HG03342 (cell line): ENCODE measurements around the gene PCDH9.

Experiments used
- ATAC-seq: cut with Tn5 transposase; IDR thresholded peaks from one replicate; pipeline ENCODE4 v1.9.1; 2021; ENCODE audit warnings: mild to moderate bottlenecking, moderate library complexity; ENCODE audit not compliant: unreplicated experiment

PCDH9 gene

GRCh38 chr13:66689628-66690027 lies 540.5 kb downstream of the PCDH9 start:
- no peak for ATAC-seq

- ATAC-seq: no peak
Observed at GRCh38 chr13:66689037-66689619, 541.0 kb downstream of the PCDH9 start.

GRCh38 chr13:66681403-66681802 lies 548.7 kb downstream of the PCDH9 start:
- ATAC-seq: no peak

- ATAC-seq: no peak
Observed at GRCh38 chr13:66680031-66680430, 550.1 kb downstream of the PCDH9 start.

GRCh38 chr13:66675620-66676019 lies 554.5 kb downstream of the PCDH9 start:
- no peak for ATAC-seq

DNA sequence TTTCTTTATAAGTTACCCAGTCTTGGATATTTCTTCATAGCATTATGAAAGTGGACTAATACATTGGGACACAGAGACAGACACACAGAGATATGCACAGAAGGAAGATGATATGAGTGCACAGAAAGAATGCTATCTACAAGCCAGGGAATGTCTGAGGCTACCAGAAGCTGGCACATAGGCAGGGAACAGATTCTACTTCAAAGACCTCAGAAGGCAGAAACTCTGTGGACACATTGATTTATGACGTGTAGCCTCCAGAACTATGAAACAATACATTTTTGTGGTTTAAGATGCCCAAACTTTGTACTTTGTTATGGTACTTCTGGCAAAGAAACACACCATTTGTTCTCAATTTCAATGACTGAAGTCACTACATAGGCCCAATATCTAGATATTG lies 556.7 kb downstream of the PCDH9 start:
- ATAC-seq: no peak

- no peak for ATAC-seq
Observed at GRCh38 chr13:66665991-66666390, 564.1 kb downstream of the PCDH9 start.

- no peak for ATAC-seq
Observed at GRCh38 chr13:66663711-66664110, 566.4 kb downstream of the PCDH9 start.

DNA sequence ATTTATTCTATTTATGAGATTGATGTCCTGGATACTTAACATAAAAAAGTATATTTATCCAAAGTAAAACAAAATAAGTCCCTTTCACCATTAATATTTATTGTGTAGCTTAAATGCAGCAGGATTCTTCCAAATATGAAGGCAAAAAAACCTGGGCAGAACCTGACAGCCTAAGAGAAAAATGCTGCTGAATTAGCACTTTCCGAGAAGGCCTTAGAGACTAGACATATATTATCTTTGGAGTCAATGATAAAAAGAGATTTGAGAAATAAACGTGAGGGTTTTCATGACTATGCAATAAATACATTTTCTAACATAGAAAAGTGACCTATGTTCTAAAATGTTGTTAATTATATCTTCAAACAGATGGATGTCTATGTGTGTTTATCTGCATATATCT lies 566.9 kb downstream of the PCDH9 start:
- no peak for ATAC-seq

GRCh38 chr13:66661336-66661735 lies 568.8 kb downstream of the PCDH9 start:
- no peak for ATAC-seq

GRCh38 chr13:66660468-66660813 lies 569.7 kb downstream of the PCDH9 start:
- ATAC-seq: no peak

DNA sequence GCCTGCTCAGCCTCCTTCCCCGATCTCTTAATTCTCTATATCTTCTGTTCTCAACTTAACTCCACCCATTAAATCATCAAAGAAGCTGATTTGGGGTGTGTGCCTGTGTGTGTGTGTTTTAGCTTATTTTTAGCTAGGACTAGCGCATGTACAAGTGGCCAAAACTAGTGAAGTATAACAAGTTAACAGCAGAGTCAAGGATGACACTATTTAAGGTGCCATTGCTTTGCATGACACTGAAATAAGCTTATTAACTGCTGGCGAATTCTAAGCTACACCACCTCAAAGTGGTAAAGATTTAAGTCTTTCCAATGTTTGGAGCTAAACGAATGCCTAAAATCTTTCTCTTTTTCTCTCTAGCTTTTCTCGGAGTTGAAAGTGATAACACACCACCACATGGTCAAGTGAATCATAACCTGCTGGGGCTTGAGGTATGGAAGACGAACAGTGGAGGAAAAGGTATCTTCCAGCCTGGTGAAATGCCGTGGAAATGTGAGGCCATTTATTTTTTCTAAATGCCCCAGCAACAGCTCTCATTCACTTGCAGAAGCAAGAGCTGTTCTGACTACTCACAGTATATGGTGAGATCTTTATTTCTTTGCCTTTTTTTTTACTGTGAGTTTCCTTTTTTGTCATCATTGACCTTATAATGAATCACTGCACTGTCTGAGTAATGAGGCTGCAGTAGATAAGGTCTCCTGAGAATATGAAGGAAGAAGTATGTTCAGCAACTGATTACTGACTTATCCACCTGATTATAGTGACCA lies 570.3 kb downstream of the PCDH9 start:
- ATAC-seq: peak; percentile 71

DNA sequence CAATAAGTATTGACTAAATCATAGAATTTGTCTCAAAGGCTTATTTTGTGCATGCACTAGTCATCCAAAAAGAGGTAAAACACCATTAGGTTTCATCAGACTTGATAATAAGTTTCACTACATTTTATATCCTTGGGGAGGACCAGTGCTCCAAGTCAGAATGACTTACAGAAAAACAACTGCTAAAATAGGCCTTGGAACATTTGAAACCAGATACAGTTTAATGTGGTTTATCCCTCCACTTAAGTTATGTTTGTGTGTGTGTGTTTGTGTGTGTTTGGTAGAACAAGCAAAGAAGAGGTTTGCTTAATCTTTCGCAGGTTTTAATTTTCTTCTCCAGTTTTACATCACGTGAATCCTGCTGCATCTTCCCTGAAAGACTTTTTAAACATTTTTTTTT lies 570.9 kb downstream of the PCDH9 start:
- no peak for ATAC-seq

GRCh38 chr13:66657165-66657881 lies 572.8 kb downstream of the PCDH9 start:
- no peak for ATAC-seq

DNA sequence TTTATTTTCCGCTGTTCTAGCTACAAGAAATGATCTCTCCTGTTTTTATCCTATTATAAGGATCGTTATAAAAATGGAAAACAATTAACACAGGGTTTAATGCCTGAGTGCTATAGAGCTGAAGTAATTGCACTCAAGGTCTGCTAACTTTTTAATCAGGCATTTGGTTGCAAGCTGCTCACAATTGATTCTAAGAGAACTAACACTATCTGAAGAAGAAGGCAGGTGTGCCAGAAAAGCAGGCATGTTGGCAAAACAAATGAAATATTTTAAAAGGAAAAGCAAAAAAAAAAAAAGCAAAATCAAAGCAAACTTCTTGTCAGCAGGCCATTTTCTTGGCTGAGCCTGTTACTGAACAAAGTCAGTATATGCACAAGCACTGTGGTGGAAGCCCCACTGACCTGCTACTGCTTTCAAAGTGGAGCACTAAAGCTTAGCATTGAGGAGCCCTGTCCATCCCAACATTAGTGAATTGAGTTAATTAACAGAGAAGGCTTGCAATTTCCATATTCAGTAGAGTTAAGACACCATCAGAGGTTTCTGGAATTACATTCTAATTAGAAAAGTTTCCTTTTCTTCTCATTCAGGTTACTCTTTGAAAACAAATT lies 574.2 kb downstream of the PCDH9 start:
- ATAC-seq: no peak

DNA sequence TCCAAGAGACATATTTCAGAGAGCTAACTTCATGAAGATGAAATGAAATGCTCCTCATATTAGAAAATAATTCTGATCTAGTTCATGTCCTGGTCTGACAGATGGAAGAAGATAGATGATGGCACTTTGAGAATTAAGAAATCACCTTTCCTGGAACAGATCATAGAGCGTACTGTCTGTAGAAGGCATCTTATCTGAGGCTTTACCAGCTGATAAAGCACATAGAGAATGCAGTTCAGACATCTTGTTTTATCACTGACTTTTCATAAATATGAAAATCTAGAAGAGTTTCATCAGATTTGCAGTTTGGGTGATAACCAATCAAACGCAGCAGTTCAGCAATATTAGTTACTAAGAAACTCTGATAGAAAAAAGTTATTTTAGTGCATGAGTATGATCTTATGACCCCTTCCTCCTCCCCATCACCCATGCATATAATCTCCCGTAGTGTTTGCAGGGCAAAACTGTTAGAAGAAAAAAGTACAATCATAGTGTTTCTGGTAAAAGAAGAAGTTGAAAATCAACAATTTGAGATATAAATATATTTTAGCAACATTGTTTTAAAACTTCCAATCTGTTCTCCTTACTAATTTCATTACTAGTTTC lies 585.2 kb downstream of the PCDH9 start:
- no peak for ATAC-seq

DNA sequence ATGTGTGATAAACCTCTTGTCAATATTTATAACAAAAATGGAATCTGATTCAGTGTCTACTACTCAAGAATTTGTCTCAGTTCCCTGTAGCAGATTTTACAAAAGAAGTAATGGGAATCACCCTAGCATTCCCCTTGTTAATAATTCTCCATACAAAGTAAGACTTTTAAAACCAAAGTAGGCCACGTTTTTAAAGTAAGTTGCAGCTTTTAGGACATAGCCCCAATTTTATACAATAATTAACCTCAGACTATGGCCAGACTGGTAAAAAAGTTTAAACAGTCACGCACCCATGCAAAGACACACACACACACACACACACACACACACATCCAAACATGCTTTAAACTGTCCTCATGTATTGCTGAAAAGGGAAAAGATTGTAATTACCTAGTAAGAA lies 589.9 kb downstream of the PCDH9 start:
- ATAC-seq: no peak

DNA sequence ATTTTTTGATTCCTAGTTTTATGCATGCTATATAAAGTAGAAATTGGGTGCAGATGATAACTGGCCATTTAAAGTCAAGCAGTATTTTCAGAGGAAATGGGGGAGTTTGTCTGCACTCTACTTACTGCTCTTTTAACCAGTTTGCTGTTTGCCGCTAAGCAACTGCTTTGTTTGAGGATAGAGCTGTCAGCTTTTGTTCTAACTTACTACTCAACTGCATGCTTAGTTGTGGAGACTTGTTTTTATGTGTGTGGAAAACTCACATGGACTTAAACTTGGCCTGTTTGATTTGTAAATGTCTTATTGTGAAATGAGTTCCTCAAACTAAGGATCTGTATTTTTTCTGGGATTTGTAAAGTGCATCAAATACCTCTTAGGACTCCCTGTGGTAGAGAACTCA lies 591.1 kb downstream of the PCDH9 start:
- ATAC-seq: no peak

DNA sequence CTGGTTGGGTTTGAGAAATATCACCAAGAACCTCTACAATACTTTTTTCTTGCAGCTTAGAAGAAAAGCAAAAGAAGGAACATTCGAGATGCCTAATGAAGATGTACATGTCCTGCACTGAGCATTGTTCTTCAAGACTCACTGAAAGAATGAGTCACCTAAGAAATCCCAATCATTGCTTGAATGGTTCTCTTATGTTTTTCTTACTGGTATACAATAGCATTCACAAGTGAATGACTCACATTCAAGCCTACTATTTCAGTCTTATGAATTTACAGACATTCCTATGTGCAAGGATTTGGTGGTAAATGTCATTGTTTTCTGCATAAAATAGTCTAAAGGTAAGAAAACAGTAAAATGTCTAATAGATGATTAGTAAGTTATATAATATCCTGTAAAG lies 594.6 kb downstream of the PCDH9 start:
- no peak for ATAC-seq

GRCh38 chr13:66634384-66634783 lies 595.8 kb downstream of the PCDH9 start:
- ATAC-seq: no peak

GRCh38 chr13:66627512-66627911 lies 602.6 kb downstream of the PCDH9 start:
- no peak for ATAC-seq
